GM21526 (cell line): ENCODE measurements around the gene SEMA4A.
"Not testable (repeated sequence)": the region's sequence is repeated elsewhere in the genome, so short reads cannot be mapped to it uniquely, and the experiment has no call there.

Experiments
- ATAC-seq: cut with Tn5 transposase; IDR thresholded peaks from one replicate; pipeline ENCODE4 v1.9.1; 2021; ENCODE audit warnings: moderate library complexity; ENCODE audit not compliant: unreplicated experiment, low FRiP score

Gene SEMA4A

GRCh38 chr1:156118177-156118868 is 35.1 kb upstream of the SEMA4A start:
- no peak for ATAC-seq

- no peak for ATAC-seq
These were observed 33.7 kb upstream of the SEMA4A start for GRCh38 chr1:156119503-156120209.

- no peak for ATAC-seq
These were observed 33.1 kb upstream of the SEMA4A start for GRCh38 chr1:156120318-156120717.

- not testable (repeated sequence) for ATAC-seq
These were observed 32.4 kb upstream of the SEMA4A start for GRCh38 chr1:156121005-156121404.

GRCh38 chr1:156121457-156121856 is 31.9 kb upstream of the SEMA4A start:
- ATAC-seq = no peak

GRCh38 chr1:156122086-156122485 is 31.3 kb upstream of the SEMA4A start:
- ATAC-seq = no peak

- ATAC-seq = no peak
These were observed 30.6 kb upstream of the SEMA4A start for GRCh38 chr1:156122519-156123355.

- ATAC-seq = no peak
These were observed 29.8 kb upstream of the SEMA4A start for GRCh38 chr1:156123356-156124196.

- no peak for ATAC-seq
These were observed 28.6 kb upstream of the SEMA4A start for GRCh38 chr1:156124557-156125483.

- ATAC-seq = not testable (repeated sequence)
These were observed 27.8 kb upstream of the SEMA4A start for GRCh38 chr1:156125544-156125943.

- no peak for ATAC-seq
These were observed 27.2 kb upstream of the SEMA4A start for GRCh38 chr1:156126043-156126629.

- no peak for ATAC-seq
These were observed 26.5 kb upstream of the SEMA4A start for GRCh38 chr1:156126630-156127534.

GRCh38 chr1:156128308-156128653 is 25.1 kb upstream of the SEMA4A start:
- no peak for ATAC-seq

GRCh38 chr1:156128654-156129597 is 24.5 kb upstream of the SEMA4A start:
- ATAC-seq = no peak

- no peak for ATAC-seq
These were observed 23.5 kb upstream of the SEMA4A start for GRCh38 chr1:156129687-156130577.

- no peak for ATAC-seq
These were observed 22.8 kb upstream of the SEMA4A start for GRCh38 chr1:156130578-156130942.
